Activated T-cell treated with anti-CD3 and anti-CD28 coated beads, Interleukin-2, amount 50 U/mL, for 4 hours (primary cell): ENCODE results near the gene RFX1. TPM values are rescaled to one million over a fixed set of nuclear protein-coding genes. Genes with fewer than 3 reads are reported as not detected.

Experiments used
- ATAC-seq, 2 donors: fragments of 200-7000 bp; cut with Tn5 transposase; one replicate each; pipeline ENCODE4 v1.10.0; 2021
- DNase-seq: peaks from one replicate; pipeline ENCODE4 v3.0.0-alpha.2; 2020
- H3K27me3 Mint-ChIP-seq: one replicate; pipeline ENCODE4 v1.8.0; 2021; ENCODE audit warnings: low read depth, mixed read lengths
- H3K36me3 Mint-ChIP-seq: one replicate; pipeline ENCODE4 v1.8.0; 2022; ENCODE audit warnings: mixed read lengths; ENCODE audit not compliant: insufficient read depth
- H3K4me1 Mint-ChIP-seq: one replicate; pipeline ENCODE4 v1.8.0; 2021; ENCODE audit warnings: low read depth, mixed read lengths
- H3K4me3 Mint-ChIP-seq: one replicate; pipeline ENCODE4 v1.8.0; 2021; ENCODE audit warnings: mild to moderate bottlenecking, moderate library complexity, mixed read lengths
- H3K9me3 Mint-ChIP-seq: one replicate; pipeline ENCODE4 v1.8.0; 2021; ENCODE audit warnings: mixed read lengths
- total RNA-seq, 3 donors: library from RNA; stranded (reverse); gene quantifications; one replicate each; pipeline ENCODE4 v1.2.1, GENCODE V29; 2021

Gene RFX1
- total RNA-seq, 3 donors from 2014 or later: 11.3 to 13.8 (median 12.3) TPM

DNA sequence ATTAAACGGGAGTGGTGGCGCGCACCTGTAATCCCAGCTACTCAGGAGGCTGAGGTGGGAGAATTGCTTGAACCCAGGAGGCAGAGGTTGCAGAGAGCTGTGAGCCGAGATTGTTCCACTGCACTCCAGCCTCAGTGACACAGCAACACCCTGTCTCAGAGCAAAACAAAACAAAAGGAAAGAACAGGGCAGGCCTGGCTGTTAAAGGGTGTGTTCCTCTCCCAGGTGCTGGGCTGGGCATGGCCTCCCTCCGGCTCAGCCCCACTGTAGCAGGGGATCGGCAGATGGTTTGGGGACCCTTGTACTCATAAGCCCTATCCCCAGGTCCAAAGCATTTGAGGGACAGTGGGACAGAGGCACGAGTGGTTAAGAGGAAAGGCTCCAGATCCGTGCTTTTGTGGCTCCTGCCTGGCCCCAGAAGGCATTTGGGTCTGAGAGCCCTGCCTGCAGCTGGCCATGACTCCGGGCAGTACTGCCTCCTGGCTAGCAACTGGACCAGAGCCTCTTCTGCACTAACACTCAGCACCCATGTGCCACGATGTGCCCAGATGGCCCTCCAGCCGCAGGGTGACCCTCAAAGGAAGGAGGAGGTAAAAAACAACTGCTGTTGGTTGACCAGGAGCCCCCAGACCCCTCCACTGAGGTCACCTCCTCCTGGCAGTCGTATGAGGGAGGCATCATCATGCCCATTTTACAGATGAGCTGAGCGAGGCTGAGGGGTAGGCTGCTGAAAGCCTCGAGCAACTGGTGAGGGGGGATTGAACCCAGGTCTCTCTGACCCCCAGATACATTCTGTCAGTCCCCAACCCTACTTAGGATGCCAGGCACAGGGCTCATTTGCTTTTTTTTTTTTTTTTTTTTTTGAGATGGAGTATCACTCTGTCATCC, 10.0 kb downstream of the RFX1 start:
- Mint-ChIP-seq H3K4me1 (peaks cover 24% of the 10 kb centered on the region), H3K36me3 (peaks cover 10% of the 10 kb centered on the region), H3K9me3 (no peaks in the 10 kb centered on the region), H3K27me3 (no peaks in the 10 kb centered on the region), H3K4me3 (no peak overlapping the region)
- DNase-seq (no peak), ATAC-seq (no peak)

DNA sequence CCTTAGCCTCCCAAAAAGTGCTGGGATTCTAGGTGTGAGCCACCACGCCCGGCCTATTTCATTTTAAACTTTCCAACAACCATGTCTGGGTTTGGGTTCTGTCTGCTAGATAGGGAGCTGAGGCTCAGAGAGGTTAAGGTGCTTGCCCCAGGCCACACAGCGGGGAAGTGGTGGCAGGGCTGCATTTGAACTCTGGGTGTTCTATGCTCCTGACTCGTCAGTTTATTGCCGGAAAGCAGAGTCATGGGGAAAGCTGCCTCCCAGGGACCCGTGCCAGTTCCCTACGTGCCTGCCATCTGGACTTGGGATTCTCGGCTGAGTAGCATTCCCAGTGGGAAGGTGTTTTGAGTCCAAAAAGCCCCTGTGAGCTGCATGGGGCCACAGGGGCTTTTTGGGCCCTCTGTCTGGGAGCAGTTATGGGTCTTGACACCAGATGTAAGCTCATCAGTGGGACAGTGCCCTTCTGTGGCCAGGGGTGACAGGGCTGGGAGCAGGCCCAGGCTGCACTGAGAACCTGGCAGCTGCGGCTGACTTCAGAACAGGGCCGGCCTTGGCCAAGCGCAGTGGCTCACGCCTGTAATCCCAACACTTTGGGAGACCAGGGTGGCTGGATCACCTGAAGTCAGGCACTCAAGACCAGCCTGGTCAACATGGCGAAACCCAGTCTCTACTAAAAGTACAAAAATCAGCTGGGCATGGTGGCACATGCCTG, 10.9 kb downstream of the RFX1 start:
- Mint-ChIP-seq H3K9me3 (no peaks in the 10 kb centered on the region), H3K27me3 (no peaks in the 10 kb centered on the region), H3K4me1 (peaks cover 18% of the 10 kb centered on the region), H3K4me3 (no peak overlapping the region), H3K36me3 (peaks cover 14% of the 10 kb centered on the region)
- DNase-seq: no peak
- ATAC-seq: no peak

DNA sequence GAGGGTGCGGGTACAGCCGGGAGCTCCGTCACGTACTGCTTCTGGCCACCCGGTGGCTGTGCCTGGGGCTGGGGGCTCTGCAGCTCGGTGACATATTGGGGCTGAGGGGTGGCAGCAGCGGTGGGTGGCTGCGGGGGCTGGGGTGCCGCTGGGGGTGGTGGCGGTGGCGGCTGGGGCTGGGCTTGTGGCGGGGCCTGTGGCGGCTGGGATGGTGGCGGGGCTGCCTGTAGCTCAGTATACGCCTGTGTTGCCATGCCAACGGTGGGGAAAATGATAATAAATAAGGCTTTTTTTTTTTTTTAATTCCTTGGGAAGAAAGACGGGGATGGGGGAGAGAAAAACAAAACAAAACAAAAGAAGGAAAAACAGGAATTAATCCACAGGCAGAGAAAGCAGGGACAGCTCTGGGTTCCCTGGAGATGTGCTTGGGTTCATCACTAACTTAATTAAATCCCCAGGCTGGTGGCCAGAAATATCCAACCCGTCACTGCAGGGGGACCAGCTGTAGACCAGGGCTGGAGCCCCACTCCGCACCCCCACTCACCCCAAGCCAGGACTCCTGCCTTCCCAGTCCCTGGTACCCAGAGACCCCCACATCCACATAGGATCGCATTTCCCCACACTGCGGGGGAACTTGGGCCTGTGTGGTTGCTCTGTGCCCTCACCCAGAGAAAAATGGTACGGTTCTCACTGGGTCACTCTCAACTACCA, 12.4 kb downstream of the RFX1 start:
- Mint-ChIP-seq H3K36me3 (peaks cover 23% of the 10 kb centered on the region), H3K27me3 (no peaks in the 10 kb centered on the region), H3K9me3 (no peaks in the 10 kb centered on the region), H3K4me1 (peaks cover 27% of the 10 kb centered on the region), H3K4me3 (no peak overlapping the region)
- ATAC-seq: no peak
- no peak for DNase-seq

- Mint-ChIP-seq H3K4me3 (no peak overlapping the region), H3K27me3 (no peaks in the 10 kb centered on the region), H3K36me3 (peaks cover 21% of the 10 kb centered on the region), H3K9me3 (no peaks in the 10 kb centered on the region), H3K4me1 (peaks cover 41% of the 10 kb centered on the region)
- no peak for ATAC-seq
- DNase-seq: no peak
These were observed 14.1 kb downstream of the RFX1 start for GRCh38 chr19:13992025-13992424.

GRCh38 chr19:13990085-13990484, 16.0 kb downstream of the RFX1 start:
- H3K4me3 Mint-ChIP-seq: no peak overlapping the region
- H3K9me3 Mint-ChIP-seq: no peaks in the 10 kb centered on the region
- DNase-seq (no peak), ATAC-seq (no peak)
- H3K4me1 Mint-ChIP-seq: peaks cover 59% of the 10 kb centered on the region
- no peaks in the 10 kb centered on the region for H3K27me3 Mint-ChIP-seq
- peaks cover 21% of the 10 kb centered on the region for H3K36me3 Mint-ChIP-seq

DNA sequence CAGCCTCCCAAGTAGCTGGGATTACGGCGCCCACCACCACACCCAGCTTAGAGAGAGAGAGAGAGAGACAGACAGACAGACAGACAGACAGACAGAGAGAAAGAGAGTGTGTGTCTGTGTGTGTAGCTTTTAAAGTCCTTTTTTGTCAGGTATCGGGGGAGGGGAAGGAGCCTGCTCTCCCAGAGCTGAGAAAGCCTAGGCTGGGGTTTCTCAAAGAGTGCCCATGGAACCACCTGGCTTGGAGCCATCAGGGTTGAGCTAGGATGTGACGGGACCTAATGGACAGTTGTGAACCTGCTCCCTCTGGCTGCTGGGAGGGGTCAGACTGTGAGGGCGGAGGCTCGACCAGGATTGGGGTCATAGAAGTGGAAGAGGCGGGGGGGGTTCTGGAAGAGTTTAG, 16.6 kb downstream of the RFX1 start:
- Mint-ChIP-seq H3K9me3 (no peaks in the 10 kb centered on the region), H3K4me1 (peaks cover 62% of the 10 kb centered on the region), H3K27me3 (no peaks in the 10 kb centered on the region), H3K4me3 (no peak overlapping the region), H3K36me3 (peaks cover 21% of the 10 kb centered on the region)
- DNase-seq (no peak), ATAC-seq (no peak)

GRCh38 chr19:13987101-13987890, 18.8 kb downstream of the RFX1 start:
- H3K27me3 Mint-ChIP-seq: no peaks in the 10 kb centered on the region
- peaks cover 76% of the 10 kb centered on the region for H3K4me1 Mint-ChIP-seq
- DNase-seq (no peak), ATAC-seq (no peak)
- H3K4me3 Mint-ChIP-seq: peak overlapping the region; percentile 67
- no peaks in the 10 kb centered on the region for H3K9me3 Mint-ChIP-seq
- H3K36me3 Mint-ChIP-seq: peaks cover 19% of the 10 kb centered on the region

DNA sequence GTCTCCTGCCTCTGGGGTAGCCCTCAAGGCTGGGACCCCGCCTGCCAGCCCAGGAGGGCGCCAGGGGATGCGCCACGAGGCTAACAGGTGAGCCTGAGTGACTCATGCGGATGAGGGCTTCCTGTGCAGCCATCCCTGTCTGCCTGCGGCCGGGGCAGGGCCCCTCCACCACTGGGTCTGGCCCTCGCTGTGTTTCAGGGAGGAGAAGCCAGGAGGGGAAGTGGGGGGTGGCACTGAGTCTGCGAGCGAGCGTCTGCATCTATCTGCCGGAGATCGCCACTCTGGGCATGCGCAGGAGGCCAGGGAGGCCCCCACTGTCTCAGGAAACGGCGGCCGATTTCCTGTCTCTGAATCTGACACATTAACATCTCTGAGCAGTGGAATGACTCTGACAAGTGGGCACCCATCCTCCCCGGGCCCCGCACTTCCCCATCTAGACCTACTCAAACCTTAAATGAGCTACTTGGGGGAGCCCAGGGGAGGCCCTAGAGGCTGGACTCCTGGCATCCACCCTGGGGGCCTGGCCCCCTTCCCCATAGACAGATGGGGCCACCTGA, 19.7 kb downstream of the RFX1 start:
- peaks cover 16% of the 10 kb centered on the region for H3K36me3 Mint-ChIP-seq
- DNase-seq (peak; percentile 98), ATAC-seq (peak; percentile 92 to 93)
- H3K4me3 Mint-ChIP-seq: peak overlapping the region; percentile 67
- H3K9me3 Mint-ChIP-seq: no peaks in the 10 kb centered on the region
- H3K4me1 Mint-ChIP-seq: peaks cover 73% of the 10 kb centered on the region
- no peaks in the 10 kb centered on the region for H3K27me3 Mint-ChIP-seq

GRCh38 chr19:13985771-13986347, 20.3 kb downstream of the RFX1 start:
- ATAC-seq (peak; percentile 5 to 10), DNase-seq (no peak)
- Mint-ChIP-seq H3K4me3 (peak overlapping the region; percentile 49), H3K9me3 (no peaks in the 10 kb centered on the region), H3K27me3 (no peaks in the 10 kb centered on the region), H3K4me1 (peaks cover 76% of the 10 kb centered on the region), H3K36me3 (peaks cover 12% of the 10 kb centered on the region)

- peaks cover 11% of the 10 kb centered on the region for H3K36me3 Mint-ChIP-seq
- H3K4me3 Mint-ChIP-seq: peak overlapping the region; percentile 49
- DNase-seq (no peak), ATAC-seq (no peak)
- H3K4me1 Mint-ChIP-seq: peaks cover 74% of the 10 kb centered on the region
- no peaks in the 10 kb centered on the region for H3K9me3 Mint-ChIP-seq
- no peaks in the 10 kb centered on the region for H3K27me3 Mint-ChIP-seq
These were observed 21.0 kb downstream of the RFX1 start for GRCh38 chr19:13984875-13985741.

GRCh38 chr19:13984186-13984585, 21.9 kb downstream of the RFX1 start:
- ATAC-seq: no peak
- no peak for DNase-seq
- Mint-ChIP-seq H3K9me3 (no peaks in the 10 kb centered on the region), H3K4me1 (peaks cover 69% of the 10 kb centered on the region), H3K4me3 (no peak overlapping the region), H3K27me3 (no peaks in the 10 kb centered on the region), H3K36me3 (peaks cover 4% of the 10 kb centered on the region)

GRCh38 chr19:13983213-13983889, 22.8 kb downstream of the RFX1 start:
- no peak for ATAC-seq
- peak; percentile 31 for DNase-seq
- Mint-ChIP-seq H3K27me3 (no peaks in the 10 kb centered on the region), H3K36me3 (no peaks in the 10 kb centered on the region), H3K9me3 (no peaks in the 10 kb centered on the region), H3K4me1 (peaks cover 61% of the 10 kb centered on the region), H3K4me3 (no peak overlapping the region)
